Lower leg skin (tissue), 4 donors: ENCODE measurements around the gene CIPC. TPM values are rescaled to one million over a fixed set of nuclear protein-coding genes. Genes with fewer than 3 reads are reported as not detected.
A peak's percentile ranks its signal among the peaks of the same experiment; 100 is the strongest.

Source experiments
- DNase-seq, 2 donors: peaks; one replicate each; pipeline ENCODE4 v3.0.0-alpha.2; 2019; ENCODE audit warnings: low spot score in 2 of 2
- H3K4me3 ChIP-seq: fragments of 200-600 bp; sonication (generic); 2 replicates; pipeline ENCODE4 v1.5.1; 2017; ENCODE audit warnings: mild to moderate bottlenecking, low read depth; ENCODE audit not compliant: poor library complexity, severe bottlenecking
- CTCF ChIP-seq, 3 donors: fragments of 450-650 bp; IDR thresholded peaks; one replicate each; pipeline ENCODE4 v1.5.1; 2016; ENCODE audit warnings: antibody characterized with exemption in 3 of 3, mild to moderate bottlenecking in 3 of 3, moderate library complexity in 2 of 3
- POLR2A ChIP-seq, 2 donors: fragments of 450-650 bp; IDR thresholded peaks; one replicate each; pipeline ENCODE4 v1.6.1; 2016 to 2017; ENCODE audit warnings: antibody characterized with exemption in 2 of 2, mild to moderate bottlenecking in 1 of 2, moderate library complexity in 1 of 2
- WGBS, 2 donors: methylation state at CpG; one replicate each; pipeline ENCODE4 v1.1.5; 2018; 5-methylcytosine and 5-hydroxymethylcytosine counted together
- intact Hi-C: fragments of 100-400 bp; cut with DNase I; formaldehyde crosslinking; loops from one replicate; pipeline ENCODE4 v1.15.0; 2023; ENCODE audit warnings: low total_unique reads
- total RNA-seq, 4 donors: library from RNA; depleted of rRNA; stranded (reverse); fragments of >200 nt; gene quantifications; one replicate each; pipeline ENCODE4 v1.1.0, GENCODE V29; 2016

Gene CIPC
- total RNA-seq, 4 donors from 2014 or later = 36.6 to 60.0 (median 52.1) TPM

GRCh38 chr14:77120771-77121743 lies 23.0 kb downstream of the CIPC start:
- TF ChIP-seq POLR2A (IDR thresholded peaks at IDR 0.05) (no peak), CTCF (IDR thresholded peaks at IDR 0.05) (no peak)
- no peak overlapping the region for H3K4me3 ChIP-seq
- intact Hi-C loops = no loop called here
- no peak for DNase-seq
- 51 to 54% methylated on average over 9 of the region's 9 CpGs for WGBS, 2 donors

GRCh38 chr14:77122526-77123125 lies 24.6 kb downstream of the CIPC start:
- intact Hi-C loops = no loop called here
- no peak overlapping the region for H3K4me3 ChIP-seq
- TF ChIP-seq CTCF (IDR thresholded peaks at IDR 0.05) = no peak
- no peak for TF ChIP-seq POLR2A (IDR thresholded peaks at IDR 0.05)
- DNase-seq = no peak
- WGBS, 2 donors = 67 to 68% methylated on average over 6 of the region's 6 CpGs

- WGBS, 2 donors = 58 to 64% methylated on average over 9 of the region's 9 CpGs
These were observed 25.6 kb downstream of the CIPC start for GRCh38 chr14:77123381-77124325.

GRCh38 chr14:77124345-77125280 lies 26.6 kb downstream of the CIPC start:
- TF ChIP-seq POLR2A (IDR thresholded peaks at IDR 0.05) (no peak), CTCF (IDR thresholded peaks at IDR 0.05) (no peak)
- H3K4me3 ChIP-seq = peak overlapping the region; percentile 6
- WGBS, 2 donors = 8 to 9% methylated on average over 60 to 70 of the region's 73 CpGs
- intact Hi-C loops = no loop called here
- DNase-seq = no peak

More at GRCh38 chr14:77123381-77124325, 25.6 kb downstream of the CIPC start:
- H3K4me3 ChIP-seq = no peak overlapping the region
- DNase-seq = peak; percentile 74 to 91
- intact Hi-C loops = no loop called here
- TF ChIP-seq POLR2A (IDR thresholded peaks at IDR 0.05) (no peak), CTCF (IDR thresholded peaks at IDR 0.05) (no peak)
